ENCODE data around the gene TBC1D8.
"Not testable (repeated sequence)": the region's sequence is repeated elsewhere in the genome, so short reads cannot be mapped to it uniquely, and the experiment has no call there.

Gene TBC1D8

GRCh38 chr2:101151146-101151858 lies at the start of gene TBC1D8:
TBC1D8 (minus strand) TSS chr2:101151382; CDS start chr2:101151253, 129 bp downstream.
- peak; percentile 60 for DNase-seq (ENCODE audit: low read depth)

- no peak for DNase-seq (ENCODE audit: low read depth)
Measured at GRCh38 chr2:101200676-101201075, 49.5 kb upstream of the TBC1D8 start.

- DNase-seq (ENCODE audit: low read depth) = no peak
Measured at GRCh38 chr2:101199251-101199791, 48.1 kb upstream of the TBC1D8 start.

GRCh38 chr2:101197814-101198213 lies 46.6 kb upstream of the TBC1D8 start:
- no peak for DNase-seq (ENCODE audit: low read depth)

GRCh38 chr2:101197215-101197745 lies 46.1 kb upstream of the TBC1D8 start:
- DNase-seq (ENCODE audit: low read depth) = no peak

GRCh38 chr2:101195871-101196661 lies 44.9 kb upstream of the TBC1D8 start:
- DNase-seq (ENCODE audit: low read depth) = no peak

- no peak for DNase-seq (ENCODE audit: low read depth)
Measured at GRCh38 chr2:101193033-101193626, 41.9 kb upstream of the TBC1D8 start.

GRCh38 chr2:101190747-101191516 lies 39.8 kb upstream of the TBC1D8 start:
- DNase-seq (ENCODE audit: low read depth) = no peak

GRCh38 chr2:101188683-101189405 lies 37.7 kb upstream of the TBC1D8 start:
- DNase-seq (ENCODE audit: low read depth) = no peak

- no peak for DNase-seq (ENCODE audit: low read depth)
Measured at GRCh38 chr2:101187131-101187530, 35.9 kb upstream of the TBC1D8 start.

- DNase-seq (ENCODE audit: low read depth) = no peak
Measured at GRCh38 chr2:101185656-101186055, 34.5 kb upstream of the TBC1D8 start.

- DNase-seq (ENCODE audit: low read depth) = no peak
Measured at GRCh38 chr2:101185085-101185484, 33.9 kb upstream of the TBC1D8 start.

- no peak for DNase-seq (ENCODE audit: low read depth)
Measured at GRCh38 chr2:101179982-101180381, 28.8 kb upstream of the TBC1D8 start.

GRCh38 chr2:101176803-101177202 lies 25.6 kb upstream of the TBC1D8 start:
- no peak for DNase-seq (ENCODE audit: low read depth)

- DNase-seq (ENCODE audit: low read depth) = no peak
Measured at GRCh38 chr2:101175991-101176390, 24.8 kb upstream of the TBC1D8 start.

- DNase-seq (ENCODE audit: low read depth) = no peak
Measured at GRCh38 chr2:101173707-101174295, 22.6 kb upstream of the TBC1D8 start.

- DNase-seq (ENCODE audit: low read depth) = not testable (repeated sequence)
Measured at GRCh38 chr2:101169822-101170221, 18.6 kb upstream of the TBC1D8 start.

GRCh38 chr2:101168706-101169105 lies 17.5 kb upstream of the TBC1D8 start:
- DNase-seq (ENCODE audit: low read depth) = no peak

GRCh38 chr2:101167532-101167931 lies 16.4 kb upstream of the TBC1D8 start:
- not testable (repeated sequence) for DNase-seq (ENCODE audit: low read depth)

- no peak for DNase-seq (ENCODE audit: low read depth)
Measured at GRCh38 chr2:101164021-101164420, 12.8 kb upstream of the TBC1D8 start.
